ENCODE results near the gene TNS1.

The TNS1 gene

GRCh38 chr2:217955881-217956493 lies 46.8 kb downstream of the TNS1 start:
- DNase-seq = no peak

DNA sequence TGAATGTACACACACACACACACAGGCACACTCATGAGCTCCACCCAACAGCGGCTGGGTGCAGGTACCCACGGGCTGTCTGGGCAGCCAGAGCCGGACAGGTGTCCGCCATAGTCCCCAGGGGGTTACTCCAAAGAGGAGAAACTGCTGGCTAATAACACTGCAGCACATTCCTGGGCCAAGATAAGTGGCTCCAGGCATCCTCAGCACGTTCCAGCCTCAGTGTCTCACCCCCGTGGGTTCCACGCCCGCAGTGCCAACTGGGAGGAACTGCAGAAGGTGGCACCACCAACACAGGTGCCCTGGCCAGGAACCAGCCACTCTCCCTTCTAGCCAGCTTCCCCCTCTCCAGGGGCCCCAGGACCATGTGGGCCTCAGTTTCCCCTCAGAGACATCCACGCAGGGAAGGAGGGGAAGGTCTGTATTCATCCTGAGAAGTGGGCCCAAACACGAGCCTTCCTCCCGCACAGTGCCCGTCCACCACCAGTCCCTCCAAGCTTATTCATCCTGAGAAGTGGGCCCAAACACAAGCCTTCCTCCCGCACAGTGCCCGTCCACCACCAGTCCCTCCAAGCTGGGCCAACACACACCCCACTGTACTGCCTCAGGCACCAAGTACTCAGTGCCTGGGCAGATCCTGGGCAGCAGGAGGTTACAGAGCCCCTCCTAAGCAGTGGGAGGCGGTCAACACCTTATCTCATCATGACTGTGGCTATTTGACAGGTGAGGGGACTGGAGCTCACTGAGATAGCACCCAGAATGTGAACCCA lies 47.6 kb downstream of the TNS1 start:
- no peak for DNase-seq

GRCh38 chr2:217954469-217954868 lies 48.3 kb downstream of the TNS1 start:
- peak in 1 of 3 experiments; percentile 60 for DNase-seq

DNA sequence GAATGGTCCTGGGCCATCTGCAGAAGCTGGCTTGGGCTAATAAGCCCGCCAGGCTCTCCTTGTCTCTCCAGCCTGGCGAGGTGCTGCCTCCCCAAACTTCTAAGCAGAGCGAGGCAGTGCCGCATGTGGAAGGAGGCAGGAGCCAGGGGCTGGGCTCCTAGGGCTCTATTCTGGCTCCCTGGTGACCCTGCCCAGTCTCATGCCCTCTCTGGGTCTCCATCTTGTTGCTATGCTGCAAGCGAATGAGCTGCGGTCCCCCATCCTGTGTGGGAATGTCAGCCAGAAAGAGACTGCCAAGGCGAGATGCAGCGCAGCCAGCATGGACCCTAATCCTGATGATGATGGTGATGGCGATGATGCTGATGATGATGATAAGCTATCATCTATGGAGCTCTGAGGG lies 48.7 kb downstream of the TNS1 start:
- no peak for DNase-seq

DNA sequence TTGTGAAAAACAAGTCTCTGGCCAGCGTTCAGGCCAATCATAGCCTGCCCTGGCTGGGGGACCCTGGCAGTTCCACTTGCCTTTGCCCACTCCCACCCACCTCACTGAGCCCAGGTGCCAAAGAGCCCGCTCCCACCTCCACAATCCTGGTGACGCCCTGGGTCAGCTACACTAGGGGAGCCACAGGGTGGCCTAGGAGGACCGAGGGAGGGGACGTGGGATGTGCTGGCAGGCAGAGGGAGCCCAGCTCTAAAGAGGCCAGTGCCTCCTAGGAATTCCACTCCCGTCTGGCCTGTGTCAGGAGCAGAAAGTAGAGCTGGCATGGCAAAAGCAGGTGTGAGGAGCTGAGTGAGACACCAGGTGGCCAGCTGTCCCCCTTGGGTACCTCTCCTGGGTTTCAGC lies 49.3 kb downstream of the TNS1 start:
- DNase-seq = no peak

DNA sequence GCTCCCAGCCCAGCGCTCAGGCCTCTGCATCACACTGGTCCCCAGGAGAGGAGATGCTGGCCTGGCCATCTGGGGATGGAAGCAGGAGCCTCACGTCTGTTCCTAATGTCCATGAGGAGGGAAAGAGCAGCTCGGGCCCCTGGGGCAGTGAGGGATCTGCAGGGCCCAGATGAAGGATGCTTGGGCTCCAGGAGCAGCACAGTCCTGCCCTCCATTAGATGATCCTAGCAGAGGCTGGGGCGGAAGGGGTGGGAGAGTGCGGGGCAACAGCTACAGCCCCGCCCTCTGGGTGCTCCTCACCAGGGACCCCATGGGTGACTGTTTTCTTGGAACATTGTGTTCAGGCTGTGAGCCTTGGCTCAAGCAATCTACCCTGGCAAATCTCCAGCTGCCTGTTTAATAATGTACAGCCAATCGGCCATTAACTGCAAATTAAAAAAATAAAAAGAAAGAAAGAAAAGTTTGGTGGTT lies 49.7 kb downstream of the TNS1 start:
- DNase-seq = no peak

DNA sequence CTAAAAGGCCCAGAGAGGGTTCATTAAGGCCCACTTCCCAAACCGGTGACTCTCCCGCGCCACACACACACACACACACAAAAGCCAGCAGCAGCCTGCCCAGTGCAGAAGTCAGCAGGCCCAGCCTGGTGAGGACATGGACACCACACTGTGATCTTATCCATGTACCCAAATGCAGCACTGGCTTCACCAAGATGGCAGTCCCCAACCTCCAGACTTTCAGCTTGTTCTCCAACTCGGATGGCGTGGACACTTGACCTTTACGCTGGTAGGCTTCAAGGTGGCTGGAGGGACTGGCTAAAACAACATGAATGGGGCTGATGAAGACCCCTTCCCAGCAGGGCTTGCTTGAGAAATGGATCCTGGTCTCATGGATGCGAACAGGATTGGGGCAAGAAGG lies 50.4 kb downstream of the TNS1 start:
- DNase-seq = no peak

GRCh38 chr2:217951521-217952247 lies 51.1 kb downstream of the TNS1 start:
- no peak for DNase-seq

- DNase-seq = no peak
These were observed 51.7 kb downstream of the TNS1 start for GRCh38 chr2:217951091-217951490.

DNA sequence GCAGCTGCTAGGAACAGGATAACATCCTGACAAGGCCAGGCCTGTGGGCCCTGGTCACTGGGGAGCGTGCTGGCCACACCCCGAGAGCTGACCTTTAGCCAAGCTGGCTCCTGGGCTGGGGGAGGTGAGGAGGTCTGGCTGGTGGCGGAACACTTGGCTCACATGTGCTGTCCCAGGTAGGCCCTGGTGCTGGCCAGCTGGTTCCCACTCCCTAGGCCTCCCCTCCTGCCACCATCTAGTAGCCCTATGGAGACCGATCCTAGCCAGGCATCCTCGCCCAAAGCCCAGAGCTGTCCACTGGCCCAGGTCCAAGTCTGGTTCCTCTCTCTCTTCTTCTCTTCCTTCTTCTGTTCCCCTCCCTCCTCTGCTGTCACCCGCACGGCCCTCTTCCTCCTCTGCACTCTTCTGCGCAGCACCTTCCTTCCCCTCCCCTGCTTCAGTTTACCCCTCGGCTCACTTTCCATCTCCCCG lies 52.4 kb downstream of the TNS1 start:
- DNase-seq = no peak

- no peak for DNase-seq
These were observed 53.3 kb downstream of the TNS1 start for GRCh38 chr2:217949447-217949846.

GRCh38 chr2:217948897-217949296 lies 53.9 kb downstream of the TNS1 start:
- no peak for DNase-seq

DNA sequence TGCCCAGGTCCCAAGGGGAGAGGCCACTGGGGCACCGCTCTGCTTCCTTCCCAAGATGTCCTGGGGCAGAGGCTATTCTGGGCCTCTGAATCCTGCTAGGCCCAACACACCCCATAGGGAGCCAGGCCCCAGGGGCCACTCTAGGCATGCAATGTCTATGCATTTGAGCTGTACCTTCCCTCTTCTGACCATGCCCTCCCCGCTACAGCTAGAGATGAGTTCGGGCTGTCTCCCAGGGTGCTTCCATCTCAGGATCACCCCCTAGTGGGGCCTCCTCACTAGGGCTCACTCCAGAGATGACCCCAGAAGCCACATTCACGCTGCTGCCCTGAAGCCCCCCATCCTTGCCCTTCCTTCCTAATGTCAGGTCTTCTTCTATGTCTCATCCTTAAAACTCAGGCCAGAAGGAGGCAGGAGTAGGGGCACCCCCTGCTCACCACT lies 54.4 kb downstream of the TNS1 start:
- no peak for DNase-seq

DNA sequence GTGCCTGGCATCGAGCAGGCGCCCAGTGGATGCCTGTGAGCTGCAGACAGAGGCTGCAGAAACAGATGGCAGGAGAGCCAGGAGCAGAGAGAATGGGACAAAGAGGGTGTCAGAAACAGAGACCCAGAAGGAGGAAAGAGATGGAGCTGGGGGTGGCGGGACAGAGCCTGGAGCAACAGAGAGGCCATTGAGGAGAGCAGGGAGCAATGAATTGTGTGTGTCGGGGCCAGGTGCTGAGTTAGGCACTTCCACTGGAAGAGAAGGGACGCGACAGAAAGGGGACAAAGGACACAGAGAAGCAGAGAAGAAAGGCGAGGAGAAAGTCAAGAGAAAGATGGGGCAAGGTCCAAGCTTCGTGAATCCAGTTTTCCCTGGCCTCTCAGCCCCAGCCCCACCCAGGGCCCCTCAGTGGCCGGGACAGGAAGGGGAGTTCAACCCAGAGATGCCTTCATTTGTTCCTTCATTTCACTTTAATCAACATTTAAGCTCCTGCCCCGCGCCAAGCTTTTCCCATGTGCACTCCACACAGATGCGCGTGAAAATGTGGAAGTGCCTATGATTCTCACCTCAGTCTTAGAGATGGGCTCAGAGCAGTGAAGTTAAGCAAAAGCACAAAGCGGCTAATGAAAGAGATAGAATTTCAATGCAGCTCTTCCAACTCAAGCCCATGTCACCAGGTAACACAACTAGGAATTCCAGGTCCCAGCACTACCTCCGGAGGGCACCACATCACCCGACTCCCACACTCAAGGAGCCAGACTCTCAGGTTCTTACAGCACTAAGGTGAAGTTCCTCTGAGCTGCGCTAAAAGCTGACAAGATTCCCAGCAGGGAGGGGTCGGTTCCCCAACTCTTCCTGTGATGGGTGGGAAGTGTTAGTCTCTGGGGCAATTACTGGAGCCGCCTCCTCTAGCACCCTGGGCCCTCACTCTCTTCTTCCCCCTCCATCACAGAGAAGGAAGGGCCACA lies 55.1 kb downstream of the TNS1 start:
- peak in 1 of 3 experiments; percentile 6 for DNase-seq

DNA sequence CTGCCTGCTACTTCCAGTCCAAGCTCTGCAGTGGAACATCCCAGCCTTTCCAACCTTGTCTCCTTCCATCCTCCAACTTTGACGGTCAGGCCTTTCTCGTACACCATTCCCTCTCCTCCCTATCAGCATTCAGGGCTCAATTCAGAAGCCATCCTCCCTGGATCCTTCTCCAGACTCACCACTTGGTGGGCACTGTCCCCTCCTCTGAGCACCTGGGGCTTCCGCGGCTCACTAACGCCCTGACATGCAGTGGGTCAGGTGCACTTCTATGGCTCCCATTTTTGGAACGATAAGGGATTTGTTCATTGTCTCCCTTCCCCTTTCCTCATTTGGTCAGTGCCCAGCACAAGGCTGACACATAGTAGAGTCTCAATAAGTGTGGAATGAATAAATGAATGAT lies 56.7 kb downstream of the TNS1 start:
- DNase-seq = no peak

DNA sequence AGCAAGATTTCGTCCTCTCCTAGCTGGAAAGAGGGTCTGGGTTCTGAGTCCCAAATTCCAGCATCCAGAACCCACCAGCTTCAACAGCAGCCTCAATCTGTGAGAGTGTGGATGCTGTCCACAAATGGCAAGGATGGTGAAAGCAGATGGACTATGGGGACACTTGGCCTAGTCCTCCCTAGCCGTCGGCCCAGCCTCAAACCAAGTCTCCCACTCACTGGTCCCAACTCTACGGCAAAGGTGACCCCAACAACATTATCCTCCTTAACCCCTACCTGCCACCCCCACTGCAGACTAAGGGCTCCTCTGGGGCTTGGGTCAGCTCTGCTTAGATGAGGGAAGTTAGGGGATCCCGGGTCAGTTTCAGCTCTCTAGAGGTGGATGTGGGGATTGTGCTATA lies 57.3 kb downstream of the TNS1 start:
- no peak for DNase-seq

- no peak for DNase-seq
These were observed 57.9 kb downstream of the TNS1 start for GRCh38 chr2:217944923-217945322.

DNA sequence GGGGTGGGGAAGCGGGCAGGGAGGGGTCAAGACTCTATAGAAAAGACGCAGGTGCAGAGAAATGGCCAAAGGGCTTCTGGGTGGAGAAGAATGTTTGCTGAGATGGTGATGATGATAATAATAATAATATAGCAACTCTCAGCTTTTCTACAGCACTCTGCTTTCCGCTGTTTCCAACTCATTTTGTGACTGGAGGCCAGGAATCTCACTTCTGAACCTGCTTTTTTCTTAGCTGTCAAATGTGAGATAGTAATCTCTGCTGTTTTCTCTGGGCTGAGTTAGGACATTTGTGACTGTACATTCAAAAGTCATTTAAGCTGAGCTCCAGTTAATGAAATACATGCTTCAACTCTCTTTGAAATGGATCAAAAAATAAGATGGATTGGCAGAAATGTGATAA lies 58.4 kb downstream of the TNS1 start:
- no peak for DNase-seq

- peak; percentile 36 to 68 (median 63) for DNase-seq
These were observed 59.1 kb downstream of the TNS1 start for GRCh38 chr2:217943446-217944321.

- DNase-seq = no peak
These were observed 60.0 kb downstream of the TNS1 start for GRCh38 chr2:217942731-217943335.
